SK-N-SH (cell line): ENCODE measurements around the gene TM4SF4. TPM values are rescaled to one million over a fixed set of nuclear protein-coding genes. Genes with fewer than 3 reads are reported as not detected.

Experiments
- CTCF ChIA-PET: fragments of 300-600, 350-600 bp; formaldehyde crosslinking; extraction: SDS; loops from one replicate; lab custom pipeline; 2021; lab: Yijun Ruan, JAX
- POLR2A ChIA-PET: fragments of 350-600 bp; sonication (Branson Sonifier 250); formaldehyde crosslinking; extraction: SDS; loops from one replicate; lab custom pipeline; 2020; ENCODE audit warnings: antibody characterized with exemption, inconsistent platforms; lab: Yijun Ruan, JAX
- DNase-seq: peaks from one replicate; pipeline ENCODE4 v3.0.0; 2012
- H2AFZ ChIP-seq: fragments of 200-600 bp; sonication (generic); 2 replicates; pipeline ENCODE4 v1.8.1; 2016; ENCODE audit warnings: antibody characterized with exemption, mild to moderate bottlenecking, low read depth
- H3F3A ChIP-seq: fragments of 200-600 bp; sonication (generic); replicated peaks from 2 replicates; pipeline ENCODE3; 2016; ENCODE audit warnings: antibody characterized with exemption, mild to moderate bottlenecking; ENCODE audit not compliant: insufficient read depth
- H3K27ac ChIP-seq, 2 experiments: fragments of 200-500 bp in 1 of 2; fragments of 200-600 bp in 1 of 2; sonication (Bioruptor generic) in 1 of 2; sonication (generic), shearing (Covaris generic) in 1 of 2; 2 replicates each; pipeline versions ENCODE4 v1.5.1 to v1.6.1; 2014 to 2016; ENCODE audit warnings: low read depth in 2 of 2, inconsistent platforms in 1 of 2, low read length in 1 of 2, mild to moderate bottlenecking in 1 of 2, mixed read lengths in 1 of 2
- H3K27me3 ChIP-seq: fragments of 200-600 bp; sonication (generic), shearing (Covaris generic); 2 replicates; pipeline ENCODE4 v1.6.1; 2016; ENCODE audit warnings: mixed run types; ENCODE audit not compliant: insufficient read depth
- H3K36me3 ChIP-seq, 2 experiments: fragments of 200-500 bp in 1 of 2; fragments of 200-600 bp in 1 of 2; sonication (Bioruptor generic) in 1 of 2; sonication (generic) in 1 of 2; replicated peaks in 1 of 2; 2 replicates each; pipeline versions ENCODE3 to v1.5.1; 2014 to 2016; ENCODE audit warnings: low read length in 1 of 2, mild to moderate bottlenecking in 1 of 2; ENCODE audit not compliant: insufficient read depth in 2 of 2, control insufficient read depth in 1 of 2
- H3K4me1 ChIP-seq, 2 experiments: fragments of 200-500 bp in 1 of 2; fragments of 200-600 bp in 1 of 2; sonication (Bioruptor generic) in 1 of 2; sonication (generic), shearing (Covaris generic) in 1 of 2; 2 replicates each; pipeline versions ENCODE4 v1.5.1 to v1.6.1; 2014 to 2016; ENCODE audit warnings: low read depth in 1 of 2, low read length in 1 of 2, mixed run types in 1 of 2; ENCODE audit not compliant: insufficient read depth in 2 of 2, control insufficient read depth in 1 of 2
- H3K4me2 ChIP-seq: fragments of 200-600 bp; sonication (generic), shearing (Covaris generic); 2 replicates; pipeline ENCODE4 v1.6.1; 2017; ENCODE audit warnings: mixed run types
- H3K4me3 ChIP-seq, 2 experiments: fragments of 200-500 bp in 1 of 2; fragments of 200-600 bp in 1 of 2; sonication (Bioruptor generic) in 1 of 2; sonication (generic), shearing (Covaris generic) in 1 of 2; 2 replicates each; pipeline versions ENCODE4 v1.5.1 to v1.8.1; 2014 to 2016; ENCODE audit warnings: low read depth in 2 of 2, inconsistent platforms in 1 of 2, low read length in 1 of 2, mild to moderate bottlenecking in 1 of 2, mixed read lengths in 1 of 2, moderate library complexity in 1 of 2
- H3K79me2 ChIP-seq: fragments of 200-600 bp; sonication (generic); 2 replicates; pipeline ENCODE4 v1.8.1; 2017; ENCODE audit warnings: mild to moderate bottlenecking; ENCODE audit not compliant: insufficient read depth
- H3K9ac ChIP-seq: fragments of 200-600 bp; sonication (generic); 2 replicates; pipeline ENCODE4 v1.6.1; 2017; ENCODE audit warnings: mixed run types
- H3K9me2 ChIP-seq: fragments of 200-600 bp; sonication (generic); 2 replicates; pipeline ENCODE4 v1.6.1; 2017; ENCODE audit warnings: mixed run types
- H3K9me3 ChIP-seq: fragments of 200-600 bp; sonication (generic); 2 replicates; pipeline ENCODE4 v1.6.1; 2017; ENCODE audit warnings: mixed run types, mild to moderate bottlenecking, moderate library complexity
- H4K20me1 ChIP-seq: fragments of 200-600 bp; sonication (generic); 2 replicates; pipeline ENCODE4 v1.6.1; 2017; ENCODE audit warnings: mild to moderate bottlenecking, mixed run types; ENCODE audit not compliant: insufficient read depth
- CHD2 ChIP-seq: fragments of 150-350 bp; IDR thresholded peaks from 2 replicates; pipeline ENCODE4 v1.6.1; 2018; ENCODE audit warnings: low read length; ENCODE audit not compliant: partially characterized antibody
- EP300 ChIP-seq, 2 experiments: IDR thresholded peaks; 2 replicates each; pipeline versions ENCODE4 v1.4.0 to v1.6.1; 2012; ENCODE audit warnings: borderline replicate concordance in 1 of 2, low read depth in 1 of 2, low read length in 1 of 2
- FOSL2 ChIP-seq: IDR thresholded peaks from 2 replicates; pipeline ENCODE4 v1.4.0; 2012; ENCODE audit warnings: low read depth, mild to moderate bottlenecking, moderate library complexity, borderline replicate concordance
- FOXJ3 ChIP-seq: sonication (generic); formaldehyde crosslinking; IDR thresholded peaks from 2 replicates; pipeline ENCODE4 v1.5.1; 2020; ENCODE audit warnings: mild to moderate bottlenecking, missing genetic modification reagents
- FOXM1 ChIP-seq: IDR thresholded peaks from 2 replicates; pipeline ENCODE4 v1.4.0; 2012; ENCODE audit warnings: low read depth, mild to moderate bottlenecking
- GABPA ChIP-seq: IDR thresholded peaks from 2 replicates; pipeline ENCODE4 v1.4.0; 2012; ENCODE audit warnings: low read depth, mild to moderate bottlenecking
- IRF3 ChIP-seq: fragments of 150-350 bp; IDR thresholded peaks from 2 replicates; pipeline ENCODE4 v1.6.1; 2016; ENCODE audit warnings: mild to moderate bottlenecking, low read depth, low read length
- JUND ChIP-seq: IDR thresholded peaks from 2 replicates; pipeline ENCODE4 v1.4.0; 2012
- MAX ChIP-seq: IDR thresholded peaks from 2 replicates; pipeline ENCODE4 v1.4.0; 2012; ENCODE audit warnings: low read depth
- MXI1 ChIP-seq: IDR thresholded peaks from 2 replicates; pipeline ENCODE4 v1.6.1; 2012; ENCODE audit warnings: mild to moderate bottlenecking, low read depth, low read length, improper control_type of control experiment
- NFIC ChIP-seq: IDR thresholded peaks from 2 replicates; pipeline ENCODE4 v1.4.0; 2012; ENCODE audit warnings: borderline replicate concordance
- NRF1 ChIP-seq: IDR thresholded peaks from 2 replicates; pipeline ENCODE4 v1.6.1; 2012; ENCODE audit warnings: low read depth, mild to moderate bottlenecking, low read length
- RAD21 ChIP-seq: IDR thresholded peaks from 2 replicates; pipeline ENCODE4 v1.6.1; 2012; ENCODE audit warnings: mild to moderate bottlenecking, low read length
- RCOR1 ChIP-seq: fragments of 150-350 bp; IDR thresholded peaks from 2 replicates; pipeline ENCODE4 v1.6.1; 2017; ENCODE audit warnings: antibody characterized with exemption, low read length
- SIN3A ChIP-seq: IDR thresholded peaks from 2 replicates; pipeline ENCODE4 v1.6.1; 2012; ENCODE audit warnings: low read depth, mild to moderate bottlenecking, low read length, moderate library complexity, borderline replicate concordance
- TAF1 ChIP-seq: IDR thresholded peaks from 2 replicates; pipeline ENCODE4 v1.6.1; 2012; ENCODE audit warnings: low read depth, mild to moderate bottlenecking, low read length, moderate library complexity, borderline replicate concordance
- TCF12 ChIP-seq: IDR thresholded peaks from 2 replicates; pipeline ENCODE4 v1.4.0; 2012
- TEAD4 ChIP-seq: IDR thresholded peaks from 2 replicates; pipeline ENCODE4 v1.4.0; 2012; ENCODE audit warnings: mild to moderate bottlenecking, borderline replicate concordance; ENCODE audit not compliant: insufficient read depth
- USF1 ChIP-seq: IDR thresholded peaks from 2 replicates; pipeline ENCODE4 v1.4.0; 2012; ENCODE audit warnings: low read depth, borderline replicate concordance
- YY1 ChIP-seq: IDR thresholded peaks from 2 replicates; pipeline ENCODE4 v1.4.0; 2012; ENCODE audit warnings: low read depth, mild to moderate bottlenecking
- WGBS: methylation state at CpG from one replicate; pipeline ENCODE4 v1.1.6; 2017; ENCODE audit warnings: low lambda C conversion rate; 5-methylcytosine and 5-hydroxymethylcytosine counted together
- polyA plus RNA-seq, 3 experiments: library from polyadenylated mRNA; depleted of rRNA; stranded (reverse); fragments of >200 nt; gene quantifications; 2 replicates each; pipeline ENCODE4 v1.2.3, GENCODE V29; 2012
- TF ChIP-seq, protein P1 (sequence below): fragments of 150-350 bp; IDR thresholded peaks from 2 replicates; pipeline ENCODE4 v1.6.1; 2017; ENCODE audit warnings: antibody characterized with exemption, low read length, low read depth, borderline replicate concordance

Gene TM4SF4
- polyA plus RNA-seq, 1 of the 3 experiments (the other 2 are of a cell fraction) = 0.08 TPM

- H3K27ac ChIP-seq = peak overlapping the region; percentile 53 to 76
- CTCF ChIA-PET = interaction anchor here (1.3 to 1.6 kb wide), 4 partner anchors 9 to 119 kb away, joined by 3 to 5 read pairs (median 3); no protein-coding TSS in a partner anchor
Measured at GRCh38 chr3:149472030-149472797, 2.3 kb upstream of the TM4SF4 start.

GRCh38 chr3:149473357-149474249 lies 894 bp upstream of the TM4SF4 start:
- Histone ChIP-seq H3K79me2 (no peaks in the 10 kb centered on the region), H3K9me3 (no peaks in the 10 kb centered on the region), H4K20me1 (no peaks in the 10 kb centered on the region), H3K27ac (peak overlapping the region; percentile 60 to 76), H3K9me2 (no peaks in the 10 kb centered on the region), H3K9ac (peak overlapping the region; percentile 13; the same call in 1 of the 2 replicates), H3K27me3 (no peaks in the 10 kb centered on the region), H3K36me3 (no peaks in the 10 kb centered on the region), H3F3A (peaks cover 24% of the 10 kb centered on the region), H3K4me1 (peaks cover 23 to 39% of the 10 kb centered on the region in 2 experiments), H2AFZ (no peak overlapping the region), H3K4me2 (peak overlapping the region; percentile 47), H3K4me3 (no peak overlapping the region)
- DNase-seq = no peak
- WGBS = 57% methylated on average over 7 of the region's 7 CpGs
- POLR2A ChIA-PET = no interaction called here
- CTCF ChIA-PET = interaction anchor here (1.2 to 1.7 kb wide), 6 partner anchors 7 to 518 kb away, joined by 3 to 6 read pairs (median 4); no protein-coding TSS in a partner anchor
- TF ChIP-seq RCOR1 = no peak
- TF ChIP-seq, protein P1, sequence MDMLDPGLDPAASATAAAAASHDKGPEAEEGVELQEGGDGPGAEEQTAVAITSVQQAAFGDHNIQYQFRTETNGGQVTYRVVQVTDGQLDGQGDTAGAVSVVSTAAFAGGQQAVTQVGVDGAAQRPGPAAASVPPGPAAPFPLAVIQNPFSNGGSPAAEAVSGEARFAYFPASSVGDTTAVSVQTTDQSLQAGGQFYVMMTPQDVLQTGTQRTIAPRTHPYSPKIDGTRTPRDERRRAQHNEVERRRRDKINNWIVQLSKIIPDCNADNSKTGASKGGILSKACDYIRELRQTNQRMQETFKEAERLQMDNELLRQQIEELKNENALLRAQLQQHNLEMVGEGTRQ = no peak
- no peak for TF ChIP-seq YY1
- no peak for TF ChIP-seq FOXM1
- no peak for TF ChIP-seq IRF3
- TF ChIP-seq TAF1 = no peak
- TF ChIP-seq JUND = peak; percentile 49; the same call in 1 of the 2 replicates
- no peak for TF ChIP-seq MAX
- peak; percentile 64 for TF ChIP-seq NFIC
- no peak for TF ChIP-seq FOXJ3 (CRISPR knock-in tag)
- TF ChIP-seq NRF1 = no peak
- peak; percentile 65 for TF ChIP-seq TCF12
- no peak for TF ChIP-seq CHD2
- no peak for TF ChIP-seq GABPA
- TF ChIP-seq FOSL2 = no peak; the same call in 1 of the 2 replicates
- no peak for TF ChIP-seq RAD21
- TF ChIP-seq EP300 (IDR thresholded peaks at IDR 0.05; ENCODE audit: borderline replicate concordance in 1 of 2, low read depth in 1 of 2, low read length in 1 of 2) = no peak
- no peak for TF ChIP-seq SIN3A

More at GRCh38 chr3:149472030-149472797, 2.3 kb upstream of the TM4SF4 start:
- DNase-seq = no peak
- H2AFZ ChIP-seq = no peak overlapping the region; the same call in 1 of the 2 replicates
- H3K4me2 ChIP-seq = peak overlapping the region; percentile 47; the same call in 1 of the 2 replicates
- H3K79me2 ChIP-seq = no peaks in the 10 kb centered on the region
- H3K27me3 ChIP-seq = no peaks in the 10 kb centered on the region
- peaks cover 24% of the 10 kb centered on the region for H3F3A ChIP-seq
- WGBS = 70% methylated on average over 2 of the region's 2 CpGs
- POLR2A ChIA-PET = no interaction called here
- no peaks in the 10 kb centered on the region for H3K36me3 ChIP-seq
- H3K4me3 ChIP-seq = no peak overlapping the region
- H3K9me2 ChIP-seq = no peaks in the 10 kb centered on the region
- H3K4me1 ChIP-seq = peaks cover 23 to 41% of the 10 kb centered on the region in 2 experiments
- H3K9ac ChIP-seq = peak overlapping the region; percentile 13; the same call in 1 of the 2 replicates
- no peaks in the 10 kb centered on the region for H3K9me3 ChIP-seq
- TF ChIP-seq USF1 = no peak
- TF ChIP-seq CHD2 = peak; percentile 23
- TF ChIP-seq MXI1 = no peak
- TF ChIP-seq RCOR1 = peak; percentile 42; the same call in 1 of the 2 replicates
- peak; percentile 39; the same call in 1 of the 2 replicates for TF ChIP-seq FOSL2
- TF ChIP-seq TCF12 = peak; percentile 69
- peak in 1 of 2 experiments; percentile 67; a peak in 2 of 4 replicates for TF ChIP-seq EP300 (IDR thresholded peaks at IDR 0.05; ENCODE audit: borderline replicate concordance in 1 of 2, low read depth in 1 of 2, low read length in 1 of 2)
- TF ChIP-seq TEAD4 = 0 out of 2 replicates have a peak, but pooled peaks have one; percentile 21
- H4K20me1 ChIP-seq = no peaks in the 10 kb centered on the region
